H9 (cell line): ENCODE data around the gene CD80. TPM values are rescaled to one million over a fixed set of nuclear protein-coding genes. Genes with fewer than 3 reads are reported as not detected.

Source experiments
- DNase-seq: peaks from one replicate; pipeline ENCODE4 v3.0.0-alpha.2; 2017
- H2AFZ ChIP-seq: one replicate; pipeline ENCODE4 v1.6.1; 2013; ENCODE audit warnings: mild to moderate bottlenecking, low read length, control low read depth, moderate library complexity
- H2AK5ac ChIP-seq: 2 replicates; pipeline ENCODE4 v1.6.1; 2013; ENCODE audit warnings: low read length, control low read depth, mixed read lengths; ENCODE audit not compliant: insufficient read length
- H2BK120ac ChIP-seq: one replicate; pipeline ENCODE4 v1.6.1; 2013; ENCODE audit warnings: low read depth, mild to moderate bottlenecking, low read length, control low read depth, inconsistent platforms; ENCODE audit not compliant: poor library complexity, severe bottlenecking
- H2BK12ac ChIP-seq: 2 replicates; pipeline ENCODE4 v1.6.1; 2013; ENCODE audit warnings: low read length, control low read depth, mixed read lengths, low read depth; ENCODE audit not compliant: insufficient read length
- H2BK15ac ChIP-seq: 2 replicates; pipeline ENCODE4 v1.6.1; 2013; ENCODE audit warnings: low read depth, low read length, control low read depth
- H2BK20ac ChIP-seq: one replicate; pipeline ENCODE4 v1.6.1; 2013; ENCODE audit warnings: low read depth, mild to moderate bottlenecking, low read length, control low read depth, inconsistent platforms; ENCODE audit not compliant: poor library complexity, severe bottlenecking
- H2BK5ac ChIP-seq: 2 replicates; pipeline ENCODE4 v1.6.1; 2013; ENCODE audit warnings: low read length, control low read depth, mixed read lengths; ENCODE audit not compliant: insufficient read length
- H3K14ac ChIP-seq: 2 replicates; pipeline ENCODE4 v1.6.1; 2013; ENCODE audit warnings: low read length, control low read depth; ENCODE audit not compliant: insufficient read depth
- H3K18ac ChIP-seq: 2 replicates; pipeline ENCODE4 v1.6.1; 2013; ENCODE audit warnings: low read depth, mild to moderate bottlenecking, mixed read lengths, low read length, control low read depth; ENCODE audit not compliant: insufficient read length
- H3K23ac ChIP-seq: 2 replicates; pipeline ENCODE4 v1.6.1; 2013; ENCODE audit warnings: low read length, control low read depth, mixed read lengths, low read depth; ENCODE audit not compliant: insufficient read length
- H3K23me2 ChIP-seq: 2 replicates; pipeline ENCODE4 v1.6.1; 2013; ENCODE audit warnings: low read depth, mild to moderate bottlenecking, mixed read lengths, low read length, control low read depth; ENCODE audit not compliant: insufficient read length, poor library complexity, severe bottlenecking
- H3K27ac ChIP-seq: 2 replicates; pipeline ENCODE4 v1.5.1; 2013; ENCODE audit warnings: low read length, control low read depth, mixed read lengths, low read depth; ENCODE audit not compliant: insufficient read length
- H3K27me3 ChIP-seq: 2 replicates; pipeline ENCODE4 v1.6.1; 2013; ENCODE audit warnings: low read length, control low read depth, inconsistent platforms; ENCODE audit not compliant: insufficient read depth
- H3K4ac ChIP-seq: 2 replicates; pipeline ENCODE4 v1.6.1; 2013; ENCODE audit warnings: low read depth, mild to moderate bottlenecking, control low read depth, inconsistent platforms, low read length, moderate library complexity
- H3K4me1 ChIP-seq: 2 replicates; pipeline ENCODE4 v1.6.1; 2013; ENCODE audit warnings: low read length, control low read depth, inconsistent platforms; ENCODE audit not compliant: insufficient read depth
- H3K4me2 ChIP-seq: 2 replicates; pipeline ENCODE4 v1.6.1; 2013; ENCODE audit warnings: low read length, control low read depth, mixed read lengths; ENCODE audit not compliant: insufficient read length, insufficient read depth
- H3K56ac ChIP-seq: 2 replicates; pipeline ENCODE4 v1.6.1; 2013; ENCODE audit warnings: low read depth, mild to moderate bottlenecking, mixed read lengths, low read length, control low read depth; ENCODE audit not compliant: insufficient read length
- H3K79me1 ChIP-seq: 2 replicates; pipeline ENCODE4 v1.6.1; 2013; ENCODE audit warnings: low read depth, mild to moderate bottlenecking, moderate library complexity, low read length, control low read depth, inconsistent platforms; ENCODE audit not compliant: insufficient read depth, poor library complexity, severe bottlenecking
- H3K79me2 ChIP-seq: 2 replicates; pipeline ENCODE4 v1.6.1; 2013; ENCODE audit warnings: low read length, control low read depth, inconsistent platforms; ENCODE audit not compliant: insufficient read depth
- H3K9ac ChIP-seq: 2 replicates; pipeline ENCODE4 v1.6.1; 2013; ENCODE audit warnings: low read length, control low read depth, mixed read lengths; ENCODE audit not compliant: insufficient read length; ENCODE audit errors: extremely low read depth
- H3K9me3 ChIP-seq: one replicate; pipeline ENCODE4 v1.6.1; 2013; ENCODE audit warnings: low read depth, low read length, inconsistent platforms; ENCODE audit not compliant: control insufficient read depth
- H3T11ph ChIP-seq: one replicate; pipeline ENCODE4 v1.6.1; 2013; ENCODE audit warnings: mild to moderate bottlenecking, low read length, control low read depth, inconsistent platforms
- H4K20me1 ChIP-seq: one replicate; pipeline ENCODE4 v1.6.1; 2013; ENCODE audit not compliant: control insufficient read depth, insufficient read length, insufficient read depth
- H4K5ac ChIP-seq: 2 replicates; pipeline ENCODE4 v1.6.1; 2013; ENCODE audit warnings: low read depth, mild to moderate bottlenecking, mixed read lengths, low read length, control low read depth; ENCODE audit not compliant: insufficient read length
- H4K8ac ChIP-seq: replicated peaks from 2 replicates; pipeline ENCODE4 v1.6.1; 2013; ENCODE audit warnings: low read length, control low read depth, mixed read lengths, low read depth; ENCODE audit not compliant: insufficient read length
- H4K91ac ChIP-seq: 2 replicates; pipeline ENCODE4 v1.6.1; 2013; ENCODE audit warnings: low read depth, mild to moderate bottlenecking, moderate library complexity, mixed read lengths, low read length, control low read depth; ENCODE audit not compliant: insufficient read length
- H3K27ac Mint-ChIP-seq, 3 experiments: 2 replicates in 2 of 3; 3 replicates in 1 of 3; pipeline ENCODE4 v1.8.0; 2020 to 2021; ENCODE audit warnings: mixed read lengths in 3 of 3, mild to moderate bottlenecking in 1 of 3, moderate library complexity in 1 of 3
- H3K27me3 Mint-ChIP-seq: 2 replicates; pipeline ENCODE4 v1.8.0; 2021; ENCODE audit warnings: low read depth, mild to moderate bottlenecking, moderate library complexity, mixed read lengths
- H3K36me3 Mint-ChIP-seq, 3 experiments: 2 replicates in 2 of 3; 3 replicates in 1 of 3; pipeline ENCODE4 v1.8.0; 2020 to 2021; ENCODE audit warnings: low read depth in 3 of 3, mixed read lengths in 3 of 3; ENCODE audit not compliant: insufficient read depth in 1 of 3
- H3K4me1 Mint-ChIP-seq, 2 experiments: 2 replicates each; pipeline ENCODE4 v1.8.0; 2020; ENCODE audit warnings: mixed read lengths in 2 of 2
- H3K4me3 Mint-ChIP-seq, 2 experiments: 2 replicates in 1 of 2; 3 replicates in 1 of 2; pipeline ENCODE4 v1.8.0; 2020 to 2021; ENCODE audit warnings: mild to moderate bottlenecking in 2 of 2, mixed read lengths in 2 of 2, moderate library complexity in 1 of 2
- H3K9me3 Mint-ChIP-seq, 2 experiments: 2 replicates in 1 of 2; 3 replicates in 1 of 2; pipeline ENCODE4 v1.8.0; 2020; ENCODE audit warnings: mild to moderate bottlenecking in 2 of 2, mixed read lengths in 2 of 2, moderate library complexity in 1 of 2
- CTCF ChIP-seq: fragments of 200-600 bp; sonication (generic); conservative IDR thresholded peaks from 3 replicates; pipeline ENCODE4 v1.8.0; 2021; ENCODE audit warnings: antibody characterized with exemption, mild to moderate bottlenecking
- WGBS: extraction: QIAGEN DNeasy Blood & Tissue Kit; methylation state at CpG from one replicate; pipeline ENCODE4 v1.1.7; 2013; ENCODE audit warnings: missing lambda C conversion rate, low lambda C conversion rate, mixed read lengths; ENCODE audit not compliant: insufficient read length; ENCODE audit errors: extremely low coverage; 5-methylcytosine and 5-hydroxymethylcytosine counted together
- total RNA-seq: library from RNA; stranded (reverse); gene quantifications from 2 replicates; pipeline ENCODE4 v1.2.1, GENCODE V29; 2021

The CD80 gene
- total RNA-seq, 1 experiment from 2014 or later, result not detected

DNA sequence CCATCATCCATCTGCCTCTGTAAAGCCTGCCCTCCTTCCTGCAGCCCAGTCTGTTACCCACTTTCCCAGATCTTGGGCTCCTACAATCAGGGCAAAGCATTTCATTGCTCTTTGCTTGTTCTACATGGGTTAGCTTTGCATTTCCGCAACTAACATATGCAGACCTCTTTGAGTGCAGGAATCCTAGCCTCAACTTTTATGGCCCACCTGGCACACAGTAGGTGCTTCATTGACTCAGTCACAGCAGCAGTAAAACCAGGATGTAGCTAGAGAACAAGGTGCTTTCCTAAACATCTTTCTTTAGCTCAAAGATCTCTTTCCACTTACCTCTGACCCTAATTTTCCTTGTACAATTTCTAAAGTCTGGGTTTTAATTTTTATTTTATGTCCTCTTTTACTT is 3.5 kb downstream of the CD80 start:
- H3K4me3 Mint-ChIP-seq, result no peak overlapping the region
- Histone ChIP-seq H3K4ac (no peak overlapping the region), H3K23me2 (no peaks in the 10 kb centered on the region), H3K9ac (no peak overlapping the region), H3K4me2 (no peak overlapping the region), H3K14ac (no peak overlapping the region), H3K79me2 (no peaks in the 10 kb centered on the region), H2BK5ac (no peak overlapping the region), H2BK12ac (no peak overlapping the region), H4K91ac (no peak overlapping the region), H2AFZ (no peak overlapping the region), H3K4me1 (no peaks in the 10 kb centered on the region), H2BK20ac (no peak overlapping the region), H2AK5ac (no peak overlapping the region), H4K5ac (no peak overlapping the region), H3K23ac (no peak overlapping the region), H4K20me1 (no peaks in the 10 kb centered on the region), H3K18ac (no peak overlapping the region), H3K56ac (no peak overlapping the region), H3T11ph (no peak overlapping the region), H3K27ac (no peak overlapping the region), H3K9me3 (no peaks in the 10 kb centered on the region), H3K79me1 (no peaks in the 10 kb centered on the region), H4K8ac (no peak overlapping the region), H2BK120ac (no peak overlapping the region), H3K27me3 (no peaks in the 10 kb centered on the region), H2BK15ac (no peak overlapping the region)
- no peaks in the 10 kb centered on the region for H3K9me3 Mint-ChIP-seq
- no peak for DNase-seq
- TF ChIP-seq CTCF, result no peak
- peaks cover 4 to 10% of the 10 kb centered on the region in 2 experiments; a peak in 3 of 4 replicates for H3K4me1 Mint-ChIP-seq
- no CpG with 5 or more reads among the region's 1 CpG for WGBS
- peaks cover 4% of the 10 kb centered on the region for H3K27me3 Mint-ChIP-seq
- no peak overlapping the region; a peak in 1 of 7 replicates for H3K27ac Mint-ChIP-seq
- no peaks in the 10 kb centered on the region for H3K36me3 Mint-ChIP-seq
